GM10248 (cell line): ENCODE measurements around the gene TCHP.

Experiments
- CTCF ChIA-PET: fragments of 300-600 bp; sonication (Branson Sonifier 250); formaldehyde crosslinking; extraction: SDS; loops from one replicate; lab custom pipeline; 2021; ENCODE audit warnings: antibody characterized with exemption; lab: Yijun Ruan, JAX
- POLR2A ChIA-PET: fragments of 350-650 bp; sonication (Branson Sonifier 250); formaldehyde crosslinking; extraction: SDS; loops from one replicate; lab custom pipeline; 2020; ENCODE audit warnings: antibody characterized with exemption; lab: Yijun Ruan, JAX
- DNase-seq: peaks from one replicate; pipeline ENCODE4 v3.0.0; 2012; ENCODE audit errors: extremely low spot score
- TF ChIP-seq, protein P1 (sequence below): IDR thresholded peaks from 2 replicates; pipeline ENCODE4 v1.5.1; 2012; ENCODE audit warnings: mild to moderate bottlenecking, low read depth; ENCODE audit errors: extremely low read depth, missing control alignments, control extremely low read depth

The TCHP gene

DNA sequence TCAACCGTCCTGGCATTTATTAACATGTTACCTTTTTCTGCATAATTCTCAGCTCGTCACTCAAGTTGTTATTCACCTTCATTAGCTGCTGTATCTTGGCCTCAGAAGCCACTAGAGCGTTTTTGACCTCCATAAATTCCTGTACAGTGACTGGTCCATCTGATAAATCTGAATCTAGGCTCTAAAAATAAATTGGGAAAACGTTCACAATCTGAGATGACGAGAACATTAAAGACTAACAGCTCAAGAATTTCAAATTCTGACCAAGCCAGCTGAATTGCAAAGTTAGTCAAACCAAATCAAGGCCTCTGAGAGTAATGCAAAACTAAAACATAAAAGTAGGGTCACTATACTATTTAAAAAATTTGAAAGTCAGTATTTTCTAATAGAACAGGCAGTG, 51.1 kb downstream of the TCHP start:
- CTCF ChIA-PET: no interaction called here
- DNase-seq: no peak
- POLR2A ChIA-PET: no interaction called here
- TF ChIP-seq, protein P1, sequence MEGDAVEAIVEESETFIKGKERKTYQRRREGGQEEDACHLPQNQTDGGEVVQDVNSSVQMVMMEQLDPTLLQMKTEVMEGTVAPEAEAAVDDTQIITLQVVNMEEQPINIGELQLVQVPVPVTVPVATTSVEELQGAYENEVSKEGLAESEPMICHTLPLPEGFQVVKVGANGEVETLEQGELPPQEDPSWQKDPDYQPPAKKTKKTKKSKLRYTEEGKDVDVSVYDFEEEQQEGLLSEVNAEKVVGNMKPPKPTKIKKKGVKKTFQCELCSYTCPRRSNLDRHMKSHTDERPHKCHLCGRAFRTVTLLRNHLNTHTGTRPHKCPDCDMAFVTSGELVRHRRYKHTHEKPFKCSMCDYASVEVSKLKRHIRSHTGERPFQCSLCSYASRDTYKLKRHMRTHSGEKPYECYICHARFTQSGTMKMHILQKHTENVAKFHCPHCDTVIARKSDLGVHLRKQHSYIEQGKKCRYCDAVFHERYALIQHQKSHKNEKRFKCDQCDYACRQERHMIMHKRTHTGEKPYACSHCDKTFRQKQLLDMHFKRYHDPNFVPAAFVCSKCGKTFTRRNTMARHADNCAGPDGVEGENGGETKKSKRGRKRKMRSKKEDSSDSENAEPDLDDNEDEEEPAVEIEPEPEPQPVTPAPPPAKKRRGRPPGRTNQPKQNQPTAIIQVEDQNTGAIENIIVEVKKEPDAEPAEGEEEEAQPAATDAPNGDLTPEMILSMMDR: no peak

- CTCF ChIA-PET: interaction anchor here (1.2 kb wide), 1 partner anchor 23 kb away, joined by 3 read pairs; no protein-coding TSS in a partner anchor
- POLR2A ChIA-PET: no interaction called here
- TF ChIP-seq, protein P1: no peak
- no peak for DNase-seq
Observed at GRCh38 chr12:109951751-109952150, 51.7 kb downstream of the TCHP start.

- TF ChIP-seq, protein P1: no peak
- ChIA-PET CTCF (interaction anchor here (1.2 kb wide), 1 partner anchor 22 kb away, joined by 3 read pairs; no protein-coding TSS in a partner anchor), POLR2A (no interaction called here)
- DNase-seq: peak; percentile 45
Observed at GRCh38 chr12:109952160-109952858, 52.2 kb downstream of the TCHP start.

DNA sequence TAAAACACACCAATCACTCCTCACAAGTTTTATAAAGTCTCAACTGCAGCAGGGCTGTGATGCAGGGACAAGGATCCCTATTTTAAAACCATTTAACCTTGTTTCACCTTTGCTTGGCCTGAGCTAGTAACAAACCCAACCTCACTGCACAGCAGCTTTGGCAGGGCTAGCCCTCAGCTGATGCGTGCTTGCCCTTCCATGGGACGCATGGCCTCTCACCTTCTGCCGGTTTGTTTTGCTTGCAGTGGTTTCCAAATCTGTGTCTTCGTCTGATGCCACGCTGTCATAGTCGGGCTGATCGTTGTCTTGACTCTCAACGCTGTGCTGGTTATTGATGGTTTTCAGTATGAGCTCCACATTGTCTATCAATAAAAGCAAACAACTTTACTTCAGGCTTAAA, 52.8 kb downstream of the TCHP start:
- no peak for DNase-seq
- ChIA-PET POLR2A (no interaction called here), CTCF (interaction anchor here (1.2 kb wide), 1 partner anchor 22 kb away, joined by 3 read pairs; no protein-coding TSS in a partner anchor)
- TF ChIP-seq, protein P1: no peak

- ChIA-PET CTCF (no interaction called here), POLR2A (no interaction called here)
- TF ChIP-seq, protein P1: no peak
- no peak for DNase-seq
Observed at GRCh38 chr12:109953656-109954055, 53.6 kb downstream of the TCHP start.

- ChIA-PET POLR2A (no interaction called here), CTCF (no interaction called here)
- DNase-seq: no peak
- TF ChIP-seq, protein P1: no peak
Observed at GRCh38 chr12:109958374-109958773, 58.3 kb downstream of the TCHP start.
